Right renal cortex interstitium (tissue), 3 donors: Measurements from ENCODE around the gene MFAP3. TPM values are rescaled to one million over a fixed set of nuclear protein-coding genes. Genes with fewer than 3 reads are reported as not detected.

Experiments used
- DNase-seq, 3 donors: peaks; one replicate each; pipeline ENCODE4 v3.0.0-alpha.2; 2013; ENCODE audit warnings: low read depth in 3 of 3, low spot score in 2 of 3
- polyA plus RNA-seq, 3 donors: library from polyadenylated mRNA; unstranded; fragments of 120-200 nt; gene quantifications; one replicate each; pipeline ENCODE4 v1.2.1, GENCODE V29; 2013; ENCODE audit not compliant: insufficient read length in 3 of 3

MFAP3 gene
- polyA plus RNA-seq, 3 donors = 51.3 to 54.8 (median 52.8) TPM

DNA sequence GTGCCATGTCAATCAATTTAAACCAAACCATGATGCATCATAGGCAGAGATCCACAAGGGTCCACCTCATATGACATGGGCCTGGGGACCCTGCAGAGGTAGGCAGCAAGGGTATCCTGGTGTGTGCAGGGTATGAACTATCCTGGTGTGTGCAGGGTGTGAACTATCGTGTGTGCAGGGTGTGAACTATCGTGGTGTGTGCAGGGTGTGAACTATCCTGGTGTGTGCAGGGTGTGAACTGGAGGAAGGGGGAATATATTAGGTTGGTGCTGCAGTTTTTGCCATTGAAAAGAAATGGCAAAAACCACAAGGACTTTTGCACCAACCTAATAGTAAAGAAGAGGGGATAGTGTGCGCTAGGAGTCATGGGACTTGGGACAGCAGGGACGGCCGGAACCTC lies 50.0 kb downstream of the MFAP3 start:
- no peak for DNase-seq

DNA sequence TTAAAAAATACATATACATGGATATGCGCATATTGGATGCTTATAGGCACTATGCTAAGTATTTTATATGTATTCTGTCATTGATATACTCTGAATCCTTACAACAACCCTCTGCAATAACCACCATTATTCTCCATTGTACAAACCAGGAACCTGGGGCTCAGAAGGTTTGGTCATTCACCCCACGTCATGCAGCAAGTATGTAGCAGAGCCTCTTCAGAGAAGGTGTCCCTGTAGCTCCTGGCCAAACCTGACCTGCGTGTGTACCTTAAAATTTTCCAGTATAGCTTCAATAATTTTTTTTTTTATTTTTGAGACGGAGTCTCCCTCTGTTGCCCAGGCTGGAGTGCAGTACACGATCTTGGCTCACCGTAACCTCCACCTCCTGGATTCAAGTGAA lies 51.9 kb downstream of the MFAP3 start:
- DNase-seq = no peak

DNA sequence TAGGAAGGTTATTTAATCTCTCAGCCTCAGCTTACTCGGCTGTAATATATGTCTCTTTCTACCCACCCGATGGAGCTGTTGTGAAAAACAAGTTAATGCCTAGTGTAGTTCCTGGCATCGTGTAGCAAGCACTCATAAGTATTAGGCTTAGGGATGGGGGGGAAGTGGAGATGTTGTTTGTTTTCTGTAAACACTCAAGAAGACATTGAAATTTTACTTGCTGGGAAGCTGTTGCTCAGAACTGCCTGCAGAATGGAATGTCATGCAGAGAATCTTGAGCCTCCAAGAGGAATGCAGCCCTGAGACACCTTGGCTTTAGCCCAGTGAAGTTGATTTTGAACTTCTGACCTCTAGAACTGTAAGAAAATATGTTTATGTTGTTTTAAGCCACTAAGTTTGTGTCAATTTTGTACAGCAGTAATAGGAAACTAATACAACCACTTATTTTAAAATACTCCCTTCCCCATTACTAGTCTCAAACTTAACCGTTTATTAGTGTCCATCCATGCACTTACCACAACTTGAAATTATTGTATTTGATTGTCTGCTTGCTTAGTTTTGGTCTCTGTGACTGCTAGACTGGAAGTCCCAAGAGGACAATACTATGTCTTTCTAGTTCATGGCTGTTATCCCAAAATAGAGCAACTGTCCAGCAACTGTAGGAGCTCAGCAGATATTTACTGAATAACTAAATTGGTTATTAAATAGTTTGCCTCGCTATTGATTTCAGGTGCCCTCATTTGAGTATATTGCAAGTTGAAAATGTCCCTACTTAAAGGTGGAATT lies 53.8 kb downstream of the MFAP3 start:
- DNase-seq = no peak

DNA sequence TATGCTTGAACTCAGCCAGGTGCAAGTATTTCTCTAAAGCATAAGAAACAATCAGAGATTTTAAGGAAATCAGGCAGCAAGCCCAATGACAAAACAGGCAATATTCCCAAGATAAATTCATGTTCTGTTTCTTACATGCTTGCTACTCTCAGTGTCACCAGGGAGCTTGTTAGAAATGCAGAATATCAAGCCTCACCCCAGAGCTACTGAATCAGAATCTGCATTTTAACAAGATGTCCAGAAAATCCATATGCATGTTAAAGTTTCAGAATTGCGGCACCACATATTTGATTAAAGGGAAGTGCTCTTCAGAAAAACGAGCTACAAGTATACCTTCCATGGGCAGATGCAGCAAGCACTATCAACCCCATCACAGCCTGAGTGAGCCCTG lies 54.4 kb downstream of the MFAP3 start:
- no peak for DNase-seq

DNA sequence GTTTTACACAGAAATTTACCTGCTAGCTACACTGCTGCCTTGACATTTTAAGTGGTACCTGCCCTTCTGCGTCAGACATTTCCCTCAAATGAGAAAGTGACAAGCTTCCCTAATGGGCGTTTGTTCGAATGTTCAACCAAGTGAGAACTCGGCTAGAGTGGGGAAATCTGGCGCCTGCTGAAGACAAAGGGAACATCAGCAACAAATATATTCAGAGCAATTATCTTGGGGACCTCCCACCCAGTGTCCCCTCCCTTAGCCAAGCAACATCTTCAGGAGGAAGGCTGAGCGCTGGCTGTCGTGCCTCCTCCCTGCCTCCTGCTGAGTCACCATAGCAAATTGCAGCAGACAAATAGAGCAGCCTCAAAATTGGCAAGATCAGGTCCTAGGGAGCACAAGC lies 57.1 kb downstream of the MFAP3 start:
- DNase-seq = no peak

DNA sequence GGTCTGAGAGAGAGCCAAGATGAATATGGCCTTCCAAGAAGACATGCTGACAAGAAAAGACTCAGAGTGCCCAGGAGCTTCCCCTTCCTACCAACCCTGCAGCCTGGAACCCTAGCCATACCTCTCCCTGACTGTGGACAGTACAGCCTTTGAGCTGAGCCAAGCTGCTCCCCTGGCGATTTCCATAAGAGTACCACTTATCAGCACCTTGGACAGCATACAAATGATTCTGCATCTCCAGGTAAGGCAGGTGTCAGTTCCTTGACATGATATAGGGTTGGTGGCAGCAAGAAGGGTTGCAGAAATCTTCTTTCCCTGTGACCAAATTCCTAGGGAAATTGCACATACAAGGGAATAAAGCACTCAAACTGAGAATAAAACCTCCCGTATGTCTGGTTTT lies 58.3 kb downstream of the MFAP3 start:
- DNase-seq = no peak

DNA sequence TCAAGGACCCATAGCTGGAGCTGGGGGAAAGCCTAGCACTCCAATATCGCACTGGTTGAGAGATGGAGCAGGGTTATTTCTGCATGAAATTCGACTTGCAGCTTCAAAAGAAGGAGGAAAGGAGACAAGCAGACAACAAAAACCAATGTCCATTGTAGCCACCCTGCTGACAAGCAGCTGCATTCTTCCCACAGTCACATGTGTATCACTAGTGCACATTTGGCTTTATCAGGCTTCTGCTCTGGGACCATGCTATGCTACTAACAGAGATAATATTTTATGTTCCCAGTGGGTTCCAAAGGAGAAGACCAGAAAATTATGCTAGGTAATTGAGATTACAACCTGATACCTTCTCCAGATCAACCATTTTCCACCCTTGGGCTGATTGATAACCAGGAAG lies 59.7 kb downstream of the MFAP3 start:
- DNase-seq = no peak

DNA sequence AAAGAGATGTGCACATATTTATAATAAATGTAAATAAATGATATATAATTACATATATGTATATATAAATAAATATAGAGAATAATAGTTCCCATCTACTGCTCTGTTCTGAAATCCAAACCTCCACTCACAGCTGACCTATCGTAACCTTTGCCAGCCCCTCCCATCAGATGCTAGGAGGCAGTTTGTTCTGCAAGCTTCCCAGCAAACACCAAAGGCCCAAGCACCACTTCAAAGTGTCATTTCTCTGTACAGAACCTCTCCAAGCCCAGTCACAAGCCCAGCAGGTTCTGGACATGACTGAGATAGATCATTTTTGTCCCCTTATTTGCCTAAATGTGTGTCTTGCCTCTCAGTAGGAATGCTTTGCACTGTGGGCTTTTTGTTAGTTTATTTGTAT lies 62.4 kb downstream of the MFAP3 start:
- DNase-seq = no peak

DNA sequence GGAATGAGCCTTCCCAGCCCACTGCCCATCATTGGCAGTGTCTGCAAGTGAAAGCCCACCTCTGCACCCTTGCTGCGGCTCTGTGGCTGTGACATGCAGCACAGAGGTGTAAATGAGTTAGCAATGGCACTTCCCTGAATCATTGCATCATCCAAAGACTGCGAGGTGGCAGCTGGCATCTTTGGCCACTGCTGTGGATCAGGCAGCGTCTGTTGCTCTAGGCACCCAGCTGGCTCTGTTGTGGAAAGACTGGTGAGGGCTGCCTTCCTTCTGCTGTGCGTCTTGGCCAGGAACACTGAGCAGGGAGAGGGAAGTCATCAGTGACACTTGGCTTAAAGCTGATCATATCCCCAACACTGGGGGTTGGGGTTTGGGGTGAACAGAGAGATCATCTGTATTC lies 64.5 kb downstream of the MFAP3 start:
- no peak for DNase-seq

Other genes with a start within 250 kb of the MFAP3 start
- gene FAM114A2, start 57 bp upstream of the MFAP3 start, polyA plus RNA-seq = 10 to 100 TPM; 31.6 to 36.8 (median 32.6) TPM
- 10 to 100 TPM; 25.7 to 29.4 (median 27.4) TPM for gene GALNT10, start 151.8 kb downstream of the MFAP3 start, polyA plus RNA-seq